GM18519 (cell line): ENCODE measurements around the gene EGR2.

ENCODE experiments used
- ATAC-seq: cut with Tn5 transposase; IDR thresholded peaks from one replicate; pipeline ENCODE4 v1.9.1; 2021; ENCODE audit warnings: mild to moderate bottlenecking, moderate library complexity; ENCODE audit not compliant: unreplicated experiment, low FRiP score

Gene EGR2

DNA sequence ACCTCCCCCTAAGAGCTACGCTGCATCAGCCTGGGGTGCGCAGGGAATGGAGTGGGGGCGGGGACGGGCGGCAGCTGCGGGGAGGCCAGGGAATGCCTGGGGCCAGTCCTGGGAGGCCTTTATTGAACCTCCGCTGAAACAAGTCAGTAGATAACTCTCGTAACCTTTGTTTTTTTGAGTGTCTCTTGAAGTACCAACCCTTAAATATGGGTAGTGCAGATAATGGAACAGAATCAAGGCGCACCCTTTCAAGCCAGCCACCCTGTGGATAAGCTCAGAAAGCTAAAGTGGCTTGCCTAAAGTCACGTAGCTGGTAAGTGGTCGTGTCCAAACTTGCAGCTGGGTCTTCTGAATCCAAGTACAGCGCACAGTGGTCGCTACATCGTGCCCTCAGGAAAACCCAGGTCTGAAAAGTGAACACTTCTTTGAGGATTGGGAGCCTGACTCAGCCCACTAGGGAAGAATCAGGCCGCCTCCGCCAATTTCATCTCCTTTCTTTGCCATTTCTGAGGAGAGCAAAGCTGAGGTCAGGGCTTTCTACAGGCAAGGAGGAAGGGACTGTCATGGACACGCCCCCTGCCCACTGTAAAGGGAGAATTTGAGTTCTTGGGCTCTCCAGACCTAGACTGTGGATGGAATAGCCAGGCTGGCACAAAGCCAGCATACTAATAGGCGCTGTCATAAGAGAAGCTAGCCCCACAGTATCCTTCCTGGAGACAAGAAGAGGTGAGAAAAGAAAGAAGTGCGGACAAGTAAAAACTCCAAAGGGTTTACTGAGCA, 3.2 kb upstream of the EGR2 start:
- ATAC-seq = no peak

DNA sequence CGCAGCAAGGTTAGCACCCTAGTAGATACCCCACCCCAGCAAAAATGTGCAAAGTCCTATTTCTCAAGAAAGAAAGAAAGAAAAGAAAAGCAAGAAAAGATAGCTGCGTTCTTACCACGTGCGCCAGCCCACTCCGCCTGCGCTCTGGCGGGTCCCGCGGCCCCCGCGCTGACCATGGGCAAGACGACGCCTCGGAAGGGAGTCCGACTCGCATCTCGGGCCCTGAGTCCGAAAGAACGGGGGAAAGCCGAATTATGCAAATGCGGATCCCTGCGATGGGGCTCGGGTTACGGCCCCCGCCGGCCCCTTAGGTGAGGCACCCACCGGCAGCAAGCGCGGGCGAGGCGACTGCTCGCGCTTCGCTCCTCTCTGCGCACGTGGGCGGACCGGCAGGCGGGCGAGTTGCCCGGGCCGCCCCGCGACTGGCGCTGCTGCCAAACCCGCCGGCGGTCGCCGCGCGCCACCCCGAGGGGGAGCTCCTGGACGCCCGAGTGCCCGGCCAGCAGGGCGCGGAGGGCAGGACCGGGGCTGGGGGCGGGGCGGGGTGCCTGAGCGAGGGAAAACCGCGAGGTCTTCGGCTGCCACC, 2.4 kb upstream of the EGR2 start:
- ATAC-seq = no peak

DNA sequence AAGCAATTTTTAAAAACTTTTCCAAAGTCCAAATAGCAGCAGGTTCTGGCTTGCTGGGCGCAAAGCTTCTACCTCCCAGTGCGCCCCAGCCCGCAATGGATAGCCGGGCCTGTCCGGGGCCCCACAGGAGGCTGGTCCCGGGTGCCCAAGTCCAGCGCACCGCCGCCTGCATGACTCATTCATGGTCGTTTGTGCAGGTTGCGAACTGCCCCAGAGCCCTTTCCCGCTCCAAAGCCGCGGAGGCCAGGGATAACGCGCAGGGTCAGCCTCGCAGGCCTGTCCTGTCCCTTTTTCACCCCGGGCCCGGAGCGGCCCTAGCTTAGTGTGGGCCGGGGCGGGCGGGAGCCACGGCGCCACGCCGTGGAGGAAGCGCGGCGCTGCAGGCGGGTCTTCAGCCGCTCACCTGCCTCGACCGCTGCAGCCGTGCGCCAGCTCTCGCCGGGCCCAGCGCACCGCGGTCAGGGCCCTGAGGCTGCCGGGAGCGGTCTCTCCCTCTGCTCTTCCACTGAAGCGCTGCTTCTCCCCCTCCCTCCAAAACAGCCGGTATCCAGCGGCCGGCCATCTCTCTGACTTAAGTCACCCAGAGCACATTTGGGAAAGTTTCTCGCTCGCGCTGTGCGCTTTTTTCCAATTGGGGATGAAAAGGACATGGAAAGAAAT, 1.7 kb upstream of the EGR2 start:
- peak; percentile 34 for ATAC-seq

DNA sequence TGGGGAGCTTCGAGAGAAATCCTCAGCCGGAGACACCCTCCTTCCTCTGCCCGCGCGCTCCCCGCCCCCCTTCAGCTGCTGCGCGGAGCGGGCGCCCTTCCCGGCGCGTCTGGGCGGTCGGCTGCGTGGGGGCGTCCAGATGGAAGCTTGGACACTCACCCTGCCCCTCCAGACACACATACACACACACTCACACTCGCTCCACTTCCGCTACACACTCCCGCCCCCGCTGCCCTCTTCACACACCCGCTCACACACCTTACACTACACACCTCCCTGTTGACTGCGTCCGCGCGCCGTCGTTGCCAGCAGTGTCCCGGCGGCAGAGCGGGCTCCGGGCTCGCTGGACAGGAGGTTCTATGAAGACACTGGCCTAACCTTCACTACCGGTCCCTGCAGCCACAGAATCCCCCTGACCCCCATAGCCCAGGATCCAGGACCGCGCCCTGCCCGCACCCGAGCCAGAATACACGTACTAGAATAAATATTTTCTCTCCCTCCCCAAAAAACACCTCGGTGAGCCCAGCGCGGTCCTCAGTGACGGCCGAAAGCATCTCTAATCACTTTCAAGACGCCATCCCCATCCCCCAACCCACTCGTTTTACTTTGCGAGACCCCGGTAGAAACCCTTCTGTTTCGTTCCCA, 1.1 kb upstream of the EGR2 start:
- no peak for ATAC-seq

DNA sequence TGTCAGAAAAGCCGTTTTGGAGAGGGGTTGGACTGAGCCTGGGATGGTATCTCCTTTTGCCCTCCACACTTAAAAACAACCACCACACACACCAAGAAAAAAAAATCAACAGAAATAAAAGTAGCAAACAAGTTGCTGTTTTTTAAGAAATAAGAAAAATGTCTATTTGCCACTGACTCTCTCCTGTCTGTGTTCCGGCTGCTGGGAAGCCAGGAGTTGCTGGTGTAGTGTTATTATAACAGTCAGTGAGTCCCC, 163 bp downstream of the EGR2 start:
- no peak for ATAC-seq

DNA sequence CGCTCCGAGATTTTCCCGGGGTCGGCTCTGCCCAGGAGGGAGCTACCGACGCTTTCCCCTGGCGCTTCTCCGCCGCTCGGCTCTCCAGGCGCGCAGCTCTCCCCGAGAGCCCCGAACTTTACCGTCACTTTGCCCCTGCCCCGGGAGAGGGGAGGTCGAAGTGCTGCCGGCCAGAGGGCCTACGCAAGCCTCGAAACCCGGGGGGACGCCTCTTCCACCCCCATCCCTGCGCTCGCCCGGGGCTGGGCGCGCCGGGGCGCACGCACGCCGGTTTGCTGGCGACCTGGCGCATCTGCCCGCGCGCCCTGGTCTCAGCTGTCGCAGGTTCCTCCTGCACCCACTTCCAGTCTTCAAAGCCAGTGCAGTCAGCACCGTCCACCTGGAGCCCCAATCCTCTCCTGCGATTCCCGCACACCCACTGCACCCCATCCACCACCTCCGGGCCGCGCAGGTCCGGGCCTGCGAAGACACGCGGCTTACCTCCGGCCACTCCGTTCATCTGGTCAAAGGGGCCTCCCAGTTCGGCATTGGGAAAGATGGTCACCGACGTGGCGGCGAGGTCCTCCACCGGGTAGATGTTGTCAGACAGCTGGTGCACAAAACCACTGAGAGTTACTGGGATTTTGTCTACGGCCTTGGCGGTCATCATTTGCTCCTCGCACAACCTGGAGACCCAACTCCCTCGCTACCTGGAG, 638 bp downstream of the EGR2 start:
- ATAC-seq = no peak

DNA sequence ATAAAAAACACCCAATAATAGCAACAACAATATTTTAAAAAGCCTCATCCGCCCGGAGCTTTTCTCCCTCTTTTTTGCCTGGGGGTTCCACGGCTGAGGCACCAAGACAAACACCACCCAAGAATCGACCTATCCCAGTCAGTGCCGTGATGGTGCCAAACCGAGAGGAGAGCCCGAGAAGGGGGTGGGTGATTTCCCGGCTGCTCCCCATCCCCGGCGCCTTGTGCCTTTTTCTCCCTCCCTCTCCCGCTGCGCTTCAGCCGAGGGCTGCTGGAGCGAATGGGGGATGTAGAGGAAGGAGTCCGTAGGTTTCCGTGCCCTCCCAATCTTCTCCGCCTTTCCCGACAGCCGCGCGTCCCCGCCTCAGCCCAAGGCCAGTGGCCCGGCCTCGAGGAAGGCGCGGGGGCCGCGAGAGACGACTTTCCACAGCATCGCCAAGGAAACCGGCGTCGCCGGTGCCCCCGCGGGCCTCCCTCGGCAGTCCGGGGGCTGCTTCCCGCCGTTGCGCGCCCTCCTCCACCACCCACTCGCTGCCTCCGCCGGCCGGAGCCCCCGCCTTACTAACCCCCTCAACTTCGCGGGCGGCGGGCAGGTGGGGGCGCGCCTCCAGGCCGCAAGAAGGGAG, 1.3 kb downstream of the EGR2 start:
- no peak for ATAC-seq

DNA sequence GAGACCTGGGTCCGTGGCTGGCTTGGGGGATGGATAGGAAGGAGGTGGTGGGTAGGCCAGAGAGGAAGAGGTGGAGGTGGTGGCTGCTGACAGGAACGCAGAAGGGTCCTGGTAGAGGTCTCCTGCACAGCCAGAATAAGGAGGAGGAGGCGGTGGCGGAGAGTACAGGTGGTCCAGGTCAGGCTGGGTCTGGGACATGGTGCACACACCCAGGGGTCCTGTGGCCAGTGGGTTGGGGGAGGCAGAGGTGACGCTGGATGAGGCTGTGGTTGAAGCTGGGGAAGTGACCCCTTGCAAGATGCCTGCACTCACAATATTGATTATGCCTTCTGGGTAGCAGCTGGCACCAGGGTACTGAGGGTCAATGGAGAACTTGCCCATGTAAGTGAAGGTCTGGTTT, 2.2 kb downstream of the EGR2 start:
- ATAC-seq = no peak

DNA sequence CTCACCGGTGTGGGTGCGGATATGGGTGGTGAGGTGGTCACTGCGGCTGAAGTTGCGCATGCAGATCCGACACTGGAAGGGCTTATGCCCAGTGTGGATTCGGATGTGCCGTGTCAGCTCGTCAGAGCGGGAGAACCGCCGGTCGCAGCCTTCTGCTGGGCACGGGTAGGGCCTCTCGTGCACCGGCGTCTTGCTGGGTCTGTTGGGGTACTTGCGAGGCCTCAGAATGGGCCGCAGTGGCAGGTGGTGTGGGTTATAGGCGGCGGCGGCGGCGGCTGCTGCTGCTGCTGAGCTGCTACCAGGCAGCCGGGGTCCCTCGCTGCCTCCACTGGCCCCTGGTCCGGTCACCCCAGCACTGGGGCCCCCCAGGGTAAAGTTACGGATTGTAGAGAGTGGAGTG, 2.7 kb downstream of the EGR2 start:
- no peak for ATAC-seq

DNA sequence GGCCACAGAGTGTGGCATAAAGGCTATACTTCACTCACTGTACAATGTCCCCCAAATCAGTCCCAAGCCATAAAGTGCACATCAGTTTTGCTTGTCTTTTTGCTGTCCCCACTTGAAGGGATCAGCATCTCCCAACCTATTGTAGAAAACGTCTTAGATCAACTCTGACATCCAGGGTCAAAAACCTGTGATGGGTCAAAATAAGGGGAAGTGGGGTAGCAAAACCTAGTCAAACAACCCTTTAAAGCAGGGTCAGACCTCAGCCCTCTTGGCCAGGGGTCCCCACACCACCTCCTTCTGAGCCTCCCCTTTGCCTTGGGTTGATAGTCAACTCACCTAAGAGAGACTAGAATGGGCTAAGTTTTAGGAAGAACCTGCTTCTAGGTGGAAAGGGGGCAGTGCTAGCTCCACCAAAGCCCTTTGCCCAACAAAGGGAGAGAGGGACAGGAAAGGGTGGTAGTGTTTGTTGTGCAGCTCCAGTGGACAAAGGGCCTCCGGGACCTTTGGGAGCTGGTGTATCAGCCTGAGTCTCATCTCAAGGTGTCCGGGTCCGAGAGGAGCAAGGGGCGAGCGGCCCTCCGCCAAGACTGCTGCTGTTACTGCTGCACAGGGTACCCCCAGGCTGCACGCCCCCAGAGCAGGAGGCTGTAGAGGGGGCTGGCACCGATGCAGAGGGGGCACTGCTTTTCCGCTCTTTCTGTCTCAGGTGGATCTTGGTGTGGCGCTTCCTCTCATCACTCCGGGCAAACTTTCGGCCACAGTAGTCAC, 3.3 kb downstream of the EGR2 start:
- no peak for ATAC-seq

DNA sequence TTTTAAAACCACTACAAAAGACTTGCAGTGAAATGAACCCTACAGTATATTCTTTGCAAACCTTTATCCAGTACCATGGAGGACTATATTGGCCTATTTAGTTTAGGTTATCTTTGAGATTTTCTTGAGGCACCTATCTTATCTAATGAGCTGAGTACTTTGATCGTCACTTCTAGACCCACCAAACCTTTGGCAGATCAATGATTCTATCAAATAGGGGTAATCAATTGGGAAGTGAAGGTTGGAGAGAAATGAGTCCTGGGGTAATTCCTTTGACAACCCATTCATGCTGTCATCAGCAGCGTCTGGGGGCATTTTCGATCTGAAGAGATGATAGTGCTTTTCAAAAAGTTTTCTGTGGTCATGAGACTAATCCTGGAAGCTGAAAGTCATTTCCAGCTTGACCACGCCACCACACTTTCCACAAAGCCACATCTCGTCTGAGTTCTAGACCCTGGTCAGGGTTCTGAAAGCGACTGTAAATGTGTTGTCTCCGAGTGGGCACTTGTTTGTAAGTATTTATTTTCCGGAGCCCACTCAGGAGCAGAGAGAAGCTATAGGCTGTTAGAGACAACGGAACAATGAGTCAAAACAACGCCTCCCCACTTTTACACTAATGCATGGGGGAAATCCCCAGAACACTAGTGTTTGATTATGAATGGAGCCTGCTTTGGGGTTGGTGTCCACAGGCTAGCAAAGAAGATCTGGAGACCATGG, 4.8 kb downstream of the EGR2 start:
- ATAC-seq = peak; percentile 33

DNA sequence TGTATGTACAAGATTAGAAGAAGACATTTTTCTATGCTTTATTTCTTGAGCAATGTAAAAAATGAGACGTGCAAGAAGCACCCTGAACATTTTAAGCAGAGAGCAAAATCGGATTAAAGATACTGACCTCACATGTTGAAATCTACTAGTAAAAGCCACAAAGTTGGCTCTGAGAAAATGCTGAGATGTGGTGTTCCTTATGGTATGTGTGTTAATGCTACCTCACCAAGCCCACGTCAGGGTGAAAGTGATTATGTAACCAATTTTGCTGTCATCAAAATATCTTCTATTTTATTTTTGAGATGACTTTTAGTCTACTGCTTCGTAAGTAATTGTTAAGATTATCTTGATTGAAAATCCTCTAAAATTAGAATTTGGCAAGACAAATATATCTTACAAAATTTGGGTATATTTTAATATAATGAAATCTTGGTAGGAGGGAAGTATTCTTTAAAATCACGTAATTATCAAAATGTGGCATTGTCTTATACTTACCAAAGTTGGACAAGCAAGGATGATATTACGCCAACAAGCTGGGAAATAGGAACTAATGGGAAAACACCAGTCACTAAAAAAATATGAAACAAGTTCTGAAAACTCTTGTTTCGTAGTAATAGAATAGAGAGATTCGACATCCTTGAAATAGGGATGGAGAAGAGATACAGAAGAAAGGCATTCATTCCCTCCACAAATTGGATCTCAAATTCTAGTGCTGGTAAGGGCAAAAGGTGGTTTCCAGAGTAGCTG, 5.8 kb downstream of the EGR2 start:
- ATAC-seq = no peak

DNA sequence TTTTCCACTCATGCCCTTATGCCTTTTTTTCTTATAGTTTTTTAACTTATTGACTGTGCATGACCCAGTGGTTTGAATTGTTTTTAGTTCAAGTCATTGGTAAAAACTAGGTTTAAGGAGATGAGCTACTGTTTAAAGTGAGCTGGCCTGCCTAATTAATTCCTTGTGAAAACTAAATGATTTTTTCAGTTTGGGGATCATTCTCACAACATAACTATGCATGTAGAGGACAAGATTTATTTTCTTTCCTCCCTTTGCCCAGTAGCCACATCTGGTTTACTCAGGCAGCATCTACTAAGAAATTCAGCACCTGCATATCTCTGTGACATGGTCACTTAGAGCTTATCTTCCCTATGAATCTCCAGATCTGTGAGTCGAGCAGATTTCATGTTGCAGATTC, 9.9 kb downstream of the EGR2 start:
- no peak for ATAC-seq

DNA sequence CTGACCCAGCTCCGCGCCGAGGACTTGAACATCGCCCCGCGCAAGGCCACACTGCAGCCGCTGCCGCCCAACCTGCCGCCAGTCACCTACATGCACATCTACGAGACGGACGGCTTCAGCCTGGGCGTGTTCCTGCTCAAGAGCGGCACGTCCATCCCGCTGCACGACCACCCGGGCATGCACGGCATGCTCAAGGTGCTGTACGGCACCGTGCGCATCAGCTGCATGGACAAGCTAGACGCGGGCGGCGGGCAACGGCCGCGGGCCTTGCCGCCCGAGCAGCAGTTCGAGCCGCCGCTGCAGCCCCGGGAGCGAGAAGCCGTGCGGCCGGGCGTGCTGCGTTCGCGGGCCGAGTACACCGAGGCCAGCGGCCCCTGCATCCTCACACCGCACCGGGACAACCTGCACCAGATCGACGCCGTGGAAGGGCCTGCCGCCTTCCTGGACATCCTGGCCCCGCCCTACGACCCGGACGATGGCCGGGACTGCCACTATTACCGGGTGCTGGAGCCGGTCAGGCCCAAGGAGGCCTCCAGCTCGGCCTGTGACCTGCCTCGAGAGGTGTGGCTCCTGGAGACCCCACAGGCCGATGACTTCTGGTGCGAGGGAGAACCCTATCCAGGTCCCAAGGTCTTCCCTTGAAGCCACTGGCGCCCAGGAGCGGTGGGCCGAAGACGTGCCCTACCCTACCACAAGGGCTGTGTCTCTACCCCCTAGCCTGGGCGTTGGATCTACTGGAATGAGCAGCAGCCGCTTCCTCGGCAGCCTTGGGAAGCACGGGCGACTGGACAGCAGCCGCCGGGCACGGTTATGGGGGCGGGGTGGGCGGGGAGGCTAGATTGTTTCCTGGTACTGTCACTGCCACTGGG, 10.7 kb downstream of the EGR2 start:
- peak; percentile 13 for ATAC-seq

DNA sequence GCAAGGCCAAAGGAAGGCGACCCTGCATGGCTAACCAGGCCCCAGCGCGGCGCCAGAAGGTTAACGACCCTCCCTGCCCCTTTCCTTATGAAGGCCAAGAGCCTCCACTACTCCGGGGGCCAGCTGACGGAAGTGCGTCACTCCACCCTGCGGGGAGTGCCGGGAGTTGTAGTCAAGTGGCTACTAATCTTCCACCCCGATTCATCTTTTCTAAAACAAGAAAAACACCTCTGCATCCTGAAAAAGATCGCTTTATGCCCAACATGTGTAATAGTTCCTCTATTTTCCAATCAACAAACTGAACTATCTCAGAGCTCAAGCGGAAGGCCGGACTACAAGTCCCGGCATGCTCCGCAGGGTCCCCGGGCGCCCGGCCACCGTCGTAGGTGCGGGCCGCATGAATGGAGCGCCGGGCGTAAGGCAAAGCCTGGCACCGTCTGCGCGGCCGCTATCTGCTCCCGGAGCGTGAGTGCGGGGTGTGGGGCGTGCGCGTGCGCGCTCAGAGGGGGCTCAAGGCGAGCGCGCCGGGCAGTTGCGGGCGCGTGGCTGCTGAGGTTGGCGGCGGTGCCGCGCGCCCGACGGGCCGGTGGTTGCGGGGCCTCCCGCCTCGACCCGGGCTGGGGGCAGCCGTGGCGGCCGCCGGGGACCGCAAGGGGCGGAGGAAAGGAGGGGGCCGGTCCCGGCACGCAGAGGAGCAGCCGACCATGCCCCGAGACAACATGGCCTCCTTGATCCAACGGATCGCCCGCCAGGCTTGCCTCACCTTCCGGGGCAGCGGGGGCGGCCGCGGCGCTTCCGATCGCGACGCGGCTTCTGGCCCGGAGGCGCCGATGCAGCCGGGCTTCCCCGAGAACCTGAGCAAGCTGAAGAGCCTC, 11.6 kb downstream of the EGR2 start, which contains the start of gene ADO:
ADO (plus strand) TSS at position 365 of the 875 bp plus-strand sequence; CDS start at position 705, 340 bp downstream.
- peak; percentile 71 for ATAC-seq

DNA sequence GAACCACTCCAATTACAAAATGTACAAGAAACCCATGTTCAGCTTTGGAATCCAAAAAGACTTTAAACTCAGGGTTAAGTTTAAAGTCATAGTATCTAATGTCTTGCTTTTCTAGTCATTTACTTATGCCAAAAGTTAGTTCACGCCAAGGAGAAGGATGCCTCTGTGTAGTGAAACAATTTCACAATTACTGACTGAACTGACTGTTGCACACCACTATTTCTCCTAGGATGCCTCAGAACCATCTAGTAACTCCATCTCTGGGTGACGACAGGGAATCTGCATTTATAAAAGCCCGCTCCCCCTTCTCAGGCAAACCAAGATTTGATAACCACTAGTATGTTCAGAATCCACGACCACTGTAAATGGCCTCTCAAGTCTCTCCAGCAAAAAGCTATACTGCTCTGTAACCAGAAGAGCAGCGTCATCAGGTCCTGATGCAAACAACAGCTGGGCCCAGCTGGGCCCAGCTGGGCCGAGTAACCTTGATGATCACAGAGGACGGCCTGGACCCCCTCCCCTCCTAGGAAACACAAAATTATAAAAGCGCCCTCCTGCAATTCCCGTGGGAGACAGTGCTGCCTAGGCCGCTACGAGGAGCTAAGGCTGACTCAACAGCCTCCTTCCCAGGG, 12.3 kb downstream of the EGR2 start:
- ATAC-seq = no peak
